Activated CD8-positive, alpha-beta T cell treated with anti-CD3 and anti-CD28 coated beads for 36 hours (primary cell): ENCODE results near the gene ZNRF3. TPM values are rescaled to one million over a fixed set of nuclear protein-coding genes. Genes with fewer than 3 reads are reported as not detected.

Source experiments
- ATAC-seq: fragments of 200-7000 bp; cut with Tn5 transposase; one replicate; pipeline ENCODE4 v1.10.0; 2021; ENCODE audit warnings: mild to moderate bottlenecking, moderate library complexity
- CTCF ChIA-PET: fragments of 350-600 bp; sonication (Branson Sonifier 250); formaldehyde crosslinking; loops from one replicate; lab custom pipeline; 2021; ENCODE audit warnings: antibody characterized with exemption; lab: Charles Lee
- POLR2A ChIA-PET: fragments of 350-600 bp; sonication (Branson Sonifier 250); formaldehyde crosslinking; loops from one replicate; lab custom pipeline; 2021; ENCODE audit warnings: antibody characterized with exemption; lab: Charles Lee
- DNase-seq: peaks from one replicate; pipeline ENCODE4 v3.0.0-alpha.2; 2020
- H3K27ac Mint-ChIP-seq: one replicate; pipeline ENCODE4 v1.8.0; 2021; ENCODE audit warnings: mild to moderate bottlenecking, mixed read lengths
- H3K27me3 Mint-ChIP-seq: one replicate; pipeline ENCODE4 v1.8.0; 2021; ENCODE audit warnings: mixed read lengths
- H3K36me3 Mint-ChIP-seq: one replicate; pipeline ENCODE4 v1.8.0; 2021; ENCODE audit warnings: low read depth, mixed read lengths
- H3K4me1 Mint-ChIP-seq: one replicate; pipeline ENCODE4 v1.8.0; 2021; ENCODE audit warnings: low read depth, mixed read lengths
- H3K4me3 Mint-ChIP-seq: one replicate; pipeline ENCODE4 v1.8.0; 2021; ENCODE audit warnings: mild to moderate bottlenecking, moderate library complexity, mixed read lengths
- H3K9me3 Mint-ChIP-seq: one replicate; pipeline ENCODE4 v1.8.0; 2021; ENCODE audit warnings: mixed read lengths
- intact Hi-C: fragments of 100-400 bp; cut with micrococcal nuclease; formaldehyde crosslinking; loops from one replicate; pipeline ENCODE4 v1.10.0; 2022
- total RNA-seq, 2 experiments: library from RNA; stranded (reverse); gene quantifications; one replicate each; pipeline ENCODE4 v1.2.3, GENCODE V29; 2021
- TF ChIP-seq, protein P1 (sequence below): fragments of 200-600 bp; IDR thresholded peaks from one replicate; pipeline ENCODE4 v1.8.0; 2022; ENCODE audit warnings: antibody characterized with exemption, mild to moderate bottlenecking

The ZNRF3 gene
- total RNA-seq, 2 experiments from 2014 or later: 2.0 to 2.5 TPM

DNA sequence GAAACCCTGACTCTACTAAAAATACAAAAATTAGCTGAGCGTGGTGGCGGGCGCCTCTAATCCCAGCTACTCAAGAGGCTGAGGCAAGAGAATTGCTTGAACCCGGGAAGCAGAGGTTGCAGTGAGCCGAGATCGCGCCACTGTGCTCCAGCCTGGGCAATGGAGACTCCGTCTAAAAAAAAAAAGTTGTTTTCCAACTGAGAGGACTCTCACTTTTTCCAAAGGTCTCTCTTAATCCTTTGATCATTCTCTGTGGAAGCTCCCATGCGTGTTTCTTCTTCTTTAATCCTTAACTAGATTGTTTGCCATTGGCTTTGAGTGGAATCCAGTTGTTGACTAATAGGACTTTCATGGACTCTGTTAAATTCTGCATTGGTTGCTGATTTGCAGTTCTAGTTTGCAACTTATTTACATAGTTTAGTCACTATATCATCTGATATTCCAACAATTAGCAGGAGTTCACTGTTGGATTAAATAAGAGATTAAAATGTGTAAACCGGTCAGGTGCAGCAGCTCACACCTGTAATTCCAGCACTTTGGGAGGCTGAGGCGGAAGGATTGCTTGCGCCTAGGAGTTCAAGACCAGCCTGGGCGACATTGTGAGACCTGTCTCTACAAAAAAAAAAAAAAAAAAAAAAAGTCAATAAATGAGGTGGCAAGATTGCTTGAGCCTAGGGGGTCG lies 98.6 kb downstream of the ZNRF3 start:
- ChIA-PET POLR2A (interaction anchor here (0.6 kb wide), 1 partner anchor 46 kb away, joined by 3 read pairs; no protein-coding TSS in a partner anchor), CTCF (no interaction called here)
- ATAC-seq (no peak), DNase-seq (no peak)
- H3K4me3 Mint-ChIP-seq: no peak overlapping the region
- peaks cover 45% of the 10 kb centered on the region for H3K27me3 Mint-ChIP-seq
- peaks cover 12% of the 10 kb centered on the region for H3K4me1 Mint-ChIP-seq
- H3K27ac Mint-ChIP-seq: no peak overlapping the region
- peaks cover 2% of the 10 kb centered on the region for H3K36me3 Mint-ChIP-seq
- peaks cover 5% of the 10 kb centered on the region for H3K9me3 Mint-ChIP-seq
- TF ChIP-seq, protein P1, sequence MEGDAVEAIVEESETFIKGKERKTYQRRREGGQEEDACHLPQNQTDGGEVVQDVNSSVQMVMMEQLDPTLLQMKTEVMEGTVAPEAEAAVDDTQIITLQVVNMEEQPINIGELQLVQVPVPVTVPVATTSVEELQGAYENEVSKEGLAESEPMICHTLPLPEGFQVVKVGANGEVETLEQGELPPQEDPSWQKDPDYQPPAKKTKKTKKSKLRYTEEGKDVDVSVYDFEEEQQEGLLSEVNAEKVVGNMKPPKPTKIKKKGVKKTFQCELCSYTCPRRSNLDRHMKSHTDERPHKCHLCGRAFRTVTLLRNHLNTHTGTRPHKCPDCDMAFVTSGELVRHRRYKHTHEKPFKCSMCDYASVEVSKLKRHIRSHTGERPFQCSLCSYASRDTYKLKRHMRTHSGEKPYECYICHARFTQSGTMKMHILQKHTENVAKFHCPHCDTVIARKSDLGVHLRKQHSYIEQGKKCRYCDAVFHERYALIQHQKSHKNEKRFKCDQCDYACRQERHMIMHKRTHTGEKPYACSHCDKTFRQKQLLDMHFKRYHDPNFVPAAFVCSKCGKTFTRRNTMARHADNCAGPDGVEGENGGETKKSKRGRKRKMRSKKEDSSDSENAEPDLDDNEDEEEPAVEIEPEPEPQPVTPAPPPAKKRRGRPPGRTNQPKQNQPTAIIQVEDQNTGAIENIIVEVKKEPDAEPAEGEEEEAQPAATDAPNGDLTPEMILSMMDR: no peak
- intact Hi-C loops: no loop called here

DNA sequence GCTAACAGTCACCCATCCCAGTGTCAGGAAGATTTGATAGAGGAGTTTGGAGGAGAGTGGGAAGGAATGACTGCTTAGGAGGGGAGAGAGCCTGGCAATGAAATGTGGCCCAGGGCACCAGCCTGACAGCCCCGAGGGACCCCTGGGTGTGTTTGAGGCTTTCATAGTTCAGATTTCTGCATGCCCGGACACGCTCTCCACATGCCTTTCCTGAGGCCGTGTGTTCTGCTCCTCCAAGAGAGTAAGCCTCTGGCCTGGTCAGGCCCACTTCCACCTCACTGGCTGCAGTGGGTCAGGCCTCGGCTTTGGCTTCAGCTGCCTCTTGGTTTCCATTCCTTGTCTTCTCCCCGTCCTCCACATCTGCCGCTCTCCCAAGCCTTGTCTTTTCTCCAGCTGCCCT lies 99.8 kb downstream of the ZNRF3 start:
- H3K4me1 Mint-ChIP-seq: peaks cover 2% of the 10 kb centered on the region
- no peak overlapping the region for H3K4me3 Mint-ChIP-seq
- DNase-seq (no peak), ATAC-seq (no peak)
- H3K9me3 Mint-ChIP-seq: peaks cover 5% of the 10 kb centered on the region
- ChIA-PET POLR2A (no interaction called here), CTCF (interaction anchor here (0.5 to 2.1 kb wide), 2 partner anchors 16 to 262 kb away, joined by 3 to 6 read pairs; no protein-coding TSS in a partner anchor)
- TF ChIP-seq, protein P1: no peak
- H3K27ac Mint-ChIP-seq: no peak overlapping the region
- intact Hi-C loops: no loop called here
- peaks cover 2% of the 10 kb centered on the region for H3K36me3 Mint-ChIP-seq
- H3K27me3 Mint-ChIP-seq: peaks cover 37% of the 10 kb centered on the region

DNA sequence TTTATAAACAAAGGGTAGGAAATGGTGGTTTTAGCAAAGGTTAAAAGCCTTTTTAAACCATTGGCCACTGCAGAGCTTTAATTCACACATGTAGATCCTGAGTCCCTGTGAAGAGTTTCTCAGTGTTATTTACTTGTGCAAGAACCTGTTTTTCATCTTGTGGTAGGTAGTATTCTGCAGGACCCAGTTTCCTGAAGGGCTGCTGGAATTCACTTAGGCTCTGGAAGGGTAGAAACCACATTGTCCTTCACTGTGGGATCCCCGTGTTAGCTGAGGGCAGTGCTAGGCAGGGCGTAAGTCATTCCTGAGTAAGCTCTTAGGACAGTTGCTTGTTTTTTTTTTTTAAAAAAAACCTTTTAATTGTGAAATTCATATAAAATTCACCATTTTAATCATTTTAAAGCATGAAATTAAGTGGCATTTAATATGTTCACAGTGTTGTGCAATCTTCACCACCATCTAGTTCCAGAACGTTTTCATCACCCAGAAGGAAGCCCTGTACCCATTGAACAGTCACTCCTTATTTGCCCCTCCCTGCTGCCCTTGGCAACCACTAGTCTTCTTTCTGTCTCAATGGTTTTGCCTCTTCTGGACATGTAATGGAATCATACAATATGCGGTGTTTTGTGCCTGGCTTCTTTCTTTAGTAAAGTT lies 100.5 kb downstream of the ZNRF3 start:
- Mint-ChIP-seq H3K27me3 (peaks cover 30% of the 10 kb centered on the region), H3K36me3 (peaks cover 2% of the 10 kb centered on the region), H3K9me3 (peaks cover 5% of the 10 kb centered on the region), H3K27ac (no peak overlapping the region), H3K4me1 (peaks cover 3% of the 10 kb centered on the region), H3K4me3 (no peak overlapping the region)
- DNase-seq: no peak
- CTCF ChIA-PET: interaction anchor here (0.5 to 2.1 kb wide), 2 partner anchors 17 to 262 kb away, joined by 3 to 6 read pairs; no protein-coding TSS in a partner anchor
- TF ChIP-seq, protein P1: no peak
- POLR2A ChIA-PET: no interaction called here
- ATAC-seq: no peak
- intact Hi-C loops: no loop called here

DNA sequence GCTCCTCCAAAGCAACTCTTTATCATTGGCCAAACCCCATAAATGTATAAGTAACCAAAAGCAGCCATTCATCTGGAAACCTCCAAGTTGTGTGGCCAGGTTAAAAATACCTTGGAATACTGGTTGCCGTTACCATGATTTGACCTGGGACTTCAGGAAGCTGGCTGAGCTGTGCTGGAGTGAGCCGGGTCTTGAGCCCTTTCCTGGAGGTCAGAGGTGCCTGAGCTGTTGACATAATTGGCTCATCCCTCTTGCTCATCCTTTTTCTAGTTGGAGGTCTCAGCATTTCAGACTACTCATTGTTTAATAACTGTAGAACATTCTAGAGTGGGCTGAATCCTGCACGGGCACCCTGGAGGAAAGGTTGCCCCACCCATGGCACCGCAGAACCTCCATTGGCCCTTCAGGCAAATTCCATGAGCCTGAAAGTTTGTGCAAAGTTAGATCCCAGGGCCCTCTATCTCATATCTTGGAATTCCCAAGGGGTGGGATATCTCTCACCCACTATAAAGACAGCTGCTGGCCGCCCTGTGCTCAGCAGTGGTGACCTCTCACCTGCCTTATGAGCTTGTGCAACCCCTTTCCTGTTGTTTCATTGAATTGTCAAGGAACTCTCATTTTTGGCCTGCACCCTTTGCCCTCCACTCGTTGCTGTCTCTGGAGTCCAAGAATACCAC lies 101.2 kb downstream of the ZNRF3 start:
- Mint-ChIP-seq H3K4me1 (peaks cover 8% of the 10 kb centered on the region), H3K9me3 (peaks cover 5% of the 10 kb centered on the region), H3K27ac (no peak overlapping the region), H3K4me3 (no peak overlapping the region), H3K36me3 (peaks cover 2% of the 10 kb centered on the region), H3K27me3 (peaks cover 23% of the 10 kb centered on the region)
- intact Hi-C loops: no loop called here
- ATAC-seq (no peak), DNase-seq (no peak)
- POLR2A ChIA-PET: no interaction called here
- CTCF ChIA-PET: interaction anchor here (1.2 to 2.1 kb wide), 2 partner anchors 56 to 261 kb away, joined by 3 to 6 read pairs; no protein-coding TSS in a partner anchor
- TF ChIP-seq, protein P1: no peak
